ENCODE data around the gene ARAF. TPM values are rescaled to one million over a fixed set of nuclear protein-coding genes. Genes with fewer than 3 reads are reported as not detected.

The ARAF gene
- total RNA-seq, 1 experiment from 2014 or later = 31.1 TPM

- peak overlapping the region; percentile 66; the same call in 1 of the 2 replicates for H2AFZ ChIP-seq
- H3K9me2 ChIP-seq (ENCODE audit: insufficient read depth) = no peaks in the 10 kb centered on the region
- ChIA-PET POLR2A (ENCODE audit: unreplicated experiment) (no interaction called here), CTCF (no interaction called here)
- H3K9me3 ChIP-seq (ENCODE audit: insufficient read depth, low read depth) = no peaks in the 10 kb centered on the region
- H3K4me2 ChIP-seq = peak overlapping the region; percentile 60
- intact Hi-C loops (cut with micrococcal nuclease; ENCODE audit: unreplicated experiment) = loop anchor here (2.0 kb wide), 2 partner anchors 90 to 98 kb away; partner anchors contain the start of genes ELK1 and UXT
- TF ChIP-seq CTCF (conservative IDR thresholded peaks at IDR 0.05) = no peak
- no peak for TF ChIP-seq EZH2 (IDR thresholded peaks at IDR 0.05; ENCODE audit: low read depth)
- H3K27me3 ChIP-seq (ENCODE audit: insufficient read depth, low read depth) = no peaks in the 10 kb centered on the region
- no peaks in the 10 kb centered on the region for H4K20me1 ChIP-seq (ENCODE audit: insufficient read depth)
- H3K79me2 ChIP-seq (ENCODE audit: low read depth) = 0 out of 2 replicates have a peak, but pooled peaks cover 5% of the 10 kb centered on the region
- H3K4me1 ChIP-seq (replicated peaks; ENCODE audit: insufficient read depth) = no peaks in the 10 kb centered on the region; the same call in 1 of the 2 replicates
- no peaks in the 10 kb centered on the region for H3F3A ChIP-seq (ENCODE audit: insufficient read depth, low read depth)
- no peaks in the 10 kb centered on the region for H3K36me3 ChIP-seq (ENCODE audit: low read depth)
- no TSS peak for BruUV-seq (replicated peaks)
- H3K4me3 ChIP-seq = peak overlapping the region; percentile 66; the same call in 1 of the 2 replicates
- 0 out of 2 replicates have a peak overlapping the region, but pooled peaks have one; percentile 11 for H3K27ac ChIP-seq
- DNase-seq = no peak
Measured at GRCh38 chrX:47560179-47560933, 649 bp upstream of the ARAF start.

GRCh38 chrX:47561659-47562151, 700 bp downstream of the ARAF start:
- CTCF ChIA-PET = no interaction called here
- peak overlapping the region; percentile 64 for H3K4me2 ChIP-seq
- no peaks in the 10 kb centered on the region for H3K9me2 ChIP-seq (ENCODE audit: insufficient read depth)
- BruUV-seq (replicated peaks) = TSS peak; percentile 61
- H3K79me2 ChIP-seq (ENCODE audit: low read depth) = 0 out of 2 replicates have a peak, but pooled peaks cover 5% of the 10 kb centered on the region
- peak overlapping the region; percentile 66 for H3K4me3 ChIP-seq
- TF ChIP-seq CTCF (conservative IDR thresholded peaks at IDR 0.05) (no peak), EZH2 (IDR thresholded peaks at IDR 0.05; ENCODE audit: low read depth) (no peak)
- no peak overlapping the region for H2AFZ ChIP-seq
- DNase-seq = no peak
- H3F3A ChIP-seq (ENCODE audit: insufficient read depth, low read depth) = no peaks in the 10 kb centered on the region
- POLR2A ChIA-PET (ENCODE audit: unreplicated experiment) = no interaction called here
- intact Hi-C loops (cut with micrococcal nuclease; ENCODE audit: unreplicated experiment) = loop anchor here (2.0 kb wide), 2 partner anchors 89 to 97 kb away; partner anchors contain the start of genes ELK1 and UXT
- H3K27ac ChIP-seq = no peak overlapping the region
- H3K27me3 ChIP-seq (ENCODE audit: insufficient read depth, low read depth) = no peaks in the 10 kb centered on the region
- H3K36me3 ChIP-seq (ENCODE audit: low read depth) = no peaks in the 10 kb centered on the region
- no peaks in the 10 kb centered on the region for H4K20me1 ChIP-seq (ENCODE audit: insufficient read depth)
- no peaks in the 10 kb centered on the region for H3K9me3 ChIP-seq (ENCODE audit: insufficient read depth, low read depth)
- H3K4me1 ChIP-seq (replicated peaks; ENCODE audit: insufficient read depth) = no peaks in the 10 kb centered on the region; the same call in 1 of the 2 replicates

GRCh38 chrX:47562615-47563243, 1.7 kb downstream of the ARAF start:
- intact Hi-C loops (cut with micrococcal nuclease; ENCODE audit: unreplicated experiment) = no loop called here
- ChIA-PET CTCF (no interaction called here), POLR2A (ENCODE audit: unreplicated experiment) (no interaction called here)
- no peak for DNase-seq
- no peaks in the 10 kb centered on the region for H3K9me3 ChIP-seq (ENCODE audit: insufficient read depth, low read depth)
- no peak overlapping the region for H2AFZ ChIP-seq
- 0 out of 2 replicates have a peak, but pooled peaks cover 5% of the 10 kb centered on the region for H3K79me2 ChIP-seq (ENCODE audit: low read depth)
- H4K20me1 ChIP-seq (ENCODE audit: insufficient read depth) = no peaks in the 10 kb centered on the region
- no peaks in the 10 kb centered on the region for H3K4me1 ChIP-seq (replicated peaks; ENCODE audit: insufficient read depth)
- no peak overlapping the region for H3K27ac ChIP-seq
- no peak for TF ChIP-seq EZH2 (IDR thresholded peaks at IDR 0.05; ENCODE audit: low read depth)
- TF ChIP-seq CTCF (conservative IDR thresholded peaks at IDR 0.05) = no peak
- no peak overlapping the region for H3K4me2 ChIP-seq
- BruUV-seq (replicated peaks) = no TSS peak
- H3K4me3 ChIP-seq = no peak overlapping the region
- no peaks in the 10 kb centered on the region for H3K27me3 ChIP-seq (ENCODE audit: insufficient read depth, low read depth)
- no peaks in the 10 kb centered on the region for H3K9me2 ChIP-seq (ENCODE audit: insufficient read depth)
- H3K36me3 ChIP-seq (ENCODE audit: low read depth) = no peaks in the 10 kb centered on the region
- H3F3A ChIP-seq (ENCODE audit: insufficient read depth, low read depth) = no peaks in the 10 kb centered on the region
